Measurements from ENCODE around the gene CLEC16A.

DNA sequence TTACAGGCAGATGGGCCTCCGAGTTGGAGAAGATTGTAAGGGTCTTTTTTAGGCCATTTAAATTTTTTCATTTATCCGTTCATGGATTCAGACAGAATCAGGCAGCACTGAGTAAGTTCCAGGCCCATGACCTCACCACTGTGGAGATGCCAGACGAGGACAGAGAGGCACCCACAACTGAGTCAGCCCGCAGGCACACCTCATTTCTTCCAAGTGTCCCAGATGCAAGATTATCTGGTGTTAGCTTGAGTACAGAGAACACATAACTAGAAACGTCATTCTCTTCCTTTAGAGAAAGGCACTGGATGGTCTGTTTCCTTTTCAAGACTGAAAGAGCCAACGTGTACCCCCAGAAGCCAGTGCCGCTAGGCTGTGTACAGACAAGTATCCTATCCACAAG lies 16.9 kb downstream of the CLEC16A start:
- TF ChIP-seq FOXM1 (IDR thresholded peaks at IDR 0.05; ENCODE audit: borderline replicate concordance, low read depth) (no peak), TCF12 (IDR thresholded peaks at IDR 0.05; ENCODE audit: low read depth) (no peak), CREB1 (IDR thresholded peaks at IDR 0.05; ENCODE audit: low read depth) (no peak), TAF1 (IDR thresholded peaks at IDR 0.05; ENCODE audit: low read depth) (no peak), NFIC (IDR thresholded peaks at IDR 0.05) (no peak), RAD21 (IDR thresholded peaks at IDR 0.05; ENCODE audit: low read depth) (no peak), TEAD4 (IDR thresholded peaks at IDR 0.05) (no peak), EGR1 (IDR thresholded peaks at IDR 0.05) (no peak)
- TF ChIP-seq, protein P1, sequence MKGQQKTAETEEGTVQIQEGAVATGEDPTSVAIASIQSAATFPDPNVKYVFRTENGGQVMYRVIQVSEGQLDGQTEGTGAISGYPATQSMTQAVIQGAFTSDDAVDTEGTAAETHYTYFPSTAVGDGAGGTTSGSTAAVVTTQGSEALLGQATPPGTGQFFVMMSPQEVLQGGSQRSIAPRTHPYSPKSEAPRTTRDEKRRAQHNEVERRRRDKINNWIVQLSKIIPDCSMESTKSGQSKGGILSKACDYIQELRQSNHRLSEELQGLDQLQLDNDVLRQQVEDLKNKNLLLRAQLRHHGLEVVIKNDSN (IDR thresholded peaks at IDR 0.05): no peak
- TF ChIP-seq, protein P2, sequence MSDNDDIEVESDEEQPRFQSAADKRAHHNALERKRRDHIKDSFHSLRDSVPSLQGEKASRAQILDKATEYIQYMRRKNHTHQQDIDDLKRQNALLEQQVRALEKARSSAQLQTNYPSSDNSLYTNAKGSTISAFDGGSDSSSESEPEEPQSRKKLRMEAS (IDR thresholded peaks at IDR 0.05): no peak
